HEK293 (cell line): ENCODE results near the gene CLN3.

Experiments used
- GLI2 ChIP-seq: fragments of 450-650 bp; formaldehyde crosslinking; IDR thresholded peaks from 2 replicates; pipeline ENCODE4; 2017; ENCODE audit warnings: missing biosample characterization, missing genetic modification characterization, low read depth, borderline replicate concordance
- GLIS1 ChIP-seq: fragments of 450-650 bp; formaldehyde crosslinking; IDR thresholded peaks from 2 replicates; pipeline ENCODE4 v1.5.1; 2016; ENCODE audit warnings: missing biosample characterization, missing genetic modification characterization
- MZF1 ChIP-seq: fragments of 450-650 bp; formaldehyde crosslinking; IDR thresholded peaks from 2 replicates; pipeline ENCODE4 v1.5.1; 2017; ENCODE audit warnings: missing biosample characterization, missing genetic modification characterization, borderline replicate concordance
- PRDM1 ChIP-seq: fragments of 450-650 bp; formaldehyde crosslinking; IDR thresholded peaks from 2 replicates; pipeline ENCODE4; 2016; ENCODE audit warnings: missing biosample characterization, missing genetic modification characterization
- SETDB1 ChIP-seq: IDR thresholded peaks from one replicate; pipeline ENCODE4 v1.6.1; 2017; ENCODE audit warnings: mild to moderate bottlenecking, low read length, moderate library complexity, mixed read lengths; ENCODE audit not compliant: insufficient read length
- TRIM28 ChIP-seq: IDR thresholded peaks from 2 replicates; pipeline ENCODE4 v1.6.1; 2011; ENCODE audit warnings: low read length, control low read depth, borderline replicate concordance
- ZBTB8A ChIP-seq: fragments of 450-650 bp; formaldehyde crosslinking; IDR thresholded peaks from 2 replicates; pipeline ENCODE4 v1.5.1; 2016; ENCODE audit warnings: missing biosample characterization, missing genetic modification characterization
- ZFHX2 ChIP-seq: fragments of 450-650 bp; formaldehyde crosslinking; conservative IDR thresholded peaks from 2 replicates; pipeline ENCODE4 v1.5.1; 2016; ENCODE audit warnings: missing biosample characterization, missing genetic modification characterization
- ZIC2 ChIP-seq: fragments of 450-650 bp; formaldehyde crosslinking; IDR thresholded peaks from 2 replicates; pipeline ENCODE4 v1.5.1; 2016; ENCODE audit warnings: missing biosample characterization, missing genetic modification characterization
- ZNF184 ChIP-seq: fragments of 450-650 bp; IDR thresholded peaks from 2 replicates; pipeline ENCODE4 v1.5.1; 2018; ENCODE audit warnings: missing biosample characterization, mild to moderate bottlenecking, missing genetic modification characterization
- ZNF2 ChIP-seq: fragments of 450-650 bp; formaldehyde crosslinking; IDR thresholded peaks from 2 replicates; pipeline ENCODE4 v1.5.1; 2016; ENCODE audit warnings: missing biosample characterization, missing genetic modification characterization
- ZNF248 ChIP-seq: fragments of 450-650 bp; formaldehyde crosslinking; IDR thresholded peaks from 2 replicates; pipeline ENCODE4 v1.5.1; 2017; ENCODE audit warnings: missing biosample characterization, missing genetic modification characterization
- ZNF266 ChIP-seq: fragments of 450-650 bp; formaldehyde crosslinking; IDR thresholded peaks from 2 replicates; pipeline ENCODE4 v1.5.1; 2016; ENCODE audit warnings: missing biosample characterization, missing genetic modification characterization, low read depth
- ZNF416 ChIP-seq: fragments of 450-650 bp; formaldehyde crosslinking; IDR thresholded peaks from 2 replicates; pipeline ENCODE4 v1.5.1; 2016; ENCODE audit warnings: missing biosample characterization, missing genetic modification characterization
- ZNF433 ChIP-seq: fragments of 450-650 bp; formaldehyde crosslinking; IDR thresholded peaks from 2 replicates; pipeline ENCODE4 v1.5.1; 2016; ENCODE audit warnings: missing biosample characterization, missing genetic modification characterization, low read depth
- ZNF521 ChIP-seq: fragments of 450-650 bp; formaldehyde crosslinking; IDR thresholded peaks from 2 replicates; pipeline ENCODE4 v1.5.1; 2017; ENCODE audit warnings: missing biosample characterization, mild to moderate bottlenecking, missing genetic modification characterization
- ZNF558 ChIP-seq: fragments of 450-650 bp; formaldehyde crosslinking; IDR thresholded peaks from 2 replicates; pipeline ENCODE4 v1.5.1; 2016; ENCODE audit warnings: missing biosample characterization, missing genetic modification characterization
- ZNF561 ChIP-seq: fragments of 450-650 bp; IDR thresholded peaks from 2 replicates; pipeline ENCODE4 v1.5.1; 2018; ENCODE audit warnings: missing biosample characterization, missing genetic modification characterization, borderline replicate concordance
- ZNF571 ChIP-seq: fragments of 450-650 bp; formaldehyde crosslinking; IDR thresholded peaks from 2 replicates; pipeline ENCODE4 v1.5.0; 2017; ENCODE audit warnings: missing biosample characterization, missing genetic modification characterization
- ZNF600 ChIP-seq: fragments of 450-650 bp; formaldehyde crosslinking; IDR thresholded peaks from 2 replicates; pipeline ENCODE4 v1.5.1; 2016; ENCODE audit warnings: missing biosample characterization, missing genetic modification characterization
- ZNF629 ChIP-seq: fragments of 450-650 bp; formaldehyde crosslinking; IDR thresholded peaks from 2 replicates; pipeline ENCODE4 v1.5.1; 2017; ENCODE audit warnings: missing biosample characterization, missing genetic modification characterization
- ZNF664 ChIP-seq: fragments of 450-650 bp; formaldehyde crosslinking; IDR thresholded peaks from 2 replicates; pipeline ENCODE4 v1.5.1; 2016; ENCODE audit warnings: missing biosample characterization, missing genetic modification characterization
- TF ChIP-seq, protein P1 (sequence below): fragments of 450-650 bp; formaldehyde crosslinking; IDR thresholded peaks from 2 replicates; pipeline ENCODE4 v1.5.1; 2016; ENCODE audit warnings: missing biosample characterization, missing genetic modification characterization
- TF ChIP-seq, protein P2 (sequence below): fragments of 450-650 bp; formaldehyde crosslinking; IDR thresholded peaks from 2 replicates; pipeline ENCODE4 v1.5.1; 2016; ENCODE audit warnings: missing biosample characterization, missing genetic modification characterization
- TF ChIP-seq, protein P3 (sequence below): fragments of 450-650 bp; formaldehyde crosslinking; IDR thresholded peaks from 2 replicates; pipeline ENCODE4 v1.5.1; 2016; ENCODE audit warnings: missing biosample characterization, missing genetic modification characterization
- TF ChIP-seq, protein P4 (sequence below): fragments of 450-650 bp; formaldehyde crosslinking; IDR thresholded peaks from 2 replicates; pipeline ENCODE4 v1.5.1; 2016; ENCODE audit warnings: missing biosample characterization, missing genetic modification characterization
- TF ChIP-seq, protein P5 (sequence below): fragments of 450-650 bp; formaldehyde crosslinking; IDR thresholded peaks from 2 replicates; pipeline ENCODE4 v1.5.1; 2016; ENCODE audit warnings: missing biosample characterization, missing genetic modification characterization
- TF ChIP-seq, protein P6 (sequence below): fragments of 450-650 bp; IDR thresholded peaks from 2 replicates; pipeline ENCODE4 v1.5.1; 2018; ENCODE audit warnings: missing biosample characterization, mild to moderate bottlenecking, missing genetic modification characterization
- TF ChIP-seq, protein P7 (sequence below): fragments of 450-650 bp; formaldehyde crosslinking; IDR thresholded peaks from 2 replicates; pipeline ENCODE4 v1.5.1; 2016; ENCODE audit warnings: missing biosample characterization, missing genetic modification characterization

CLN3 gene

DNA sequence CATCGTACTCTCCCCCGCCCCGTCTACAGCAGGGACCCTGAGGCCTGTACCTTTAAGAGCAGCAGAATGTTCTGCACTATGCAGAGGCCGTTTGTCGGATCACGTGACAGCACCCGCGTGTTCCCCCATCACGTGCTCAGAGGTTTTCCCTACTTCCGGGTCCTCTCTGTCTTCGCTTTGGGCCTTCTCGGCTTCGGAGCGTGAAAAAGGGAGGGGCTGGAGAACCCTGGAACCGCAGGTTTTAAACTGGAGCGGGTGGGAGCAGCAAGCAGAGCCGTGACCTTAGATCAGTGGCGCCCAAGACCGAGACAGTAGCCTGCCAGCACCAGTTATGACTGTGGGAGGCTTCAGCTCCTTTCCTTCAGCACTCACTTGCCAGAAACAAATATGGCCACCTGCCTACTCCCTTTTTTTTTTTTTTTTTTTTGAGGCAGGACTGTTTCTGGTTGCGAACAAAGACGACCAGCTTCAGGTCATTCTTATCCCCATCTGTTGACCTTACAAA is at the start of gene CLN3 (continued):
- TF ChIP-seq TRIM28 (peak; percentile 41; the same call in 1 of the 2 replicates), ZNF558 (tag by site-specific recombination) (no peak), MZF1 (tag by site-specific recombination) (no peak), ZNF561 (tag by site-specific recombination) (no peak; the same call in 1 of the 2 replicates), ZNF521 (tag by site-specific recombination) (no peak), ZNF433 (peak; percentile 22; the same call in 1 of the 2 replicates), PRDM1 (peak; percentile 29; the same call in 1 of the 2 replicates), ZBTB8A (tag by site-specific recombination) (peak; percentile 57), ZNF629 (tag by site-specific recombination) (peak; percentile 69), ZNF266 (tag by site-specific recombination) (no peak), ZNF664 (tag by site-specific recombination) (peak; percentile 33; the same call in 1 of the 2 replicates), SETDB1 (no peak), GLIS1 (tag by site-specific recombination) (no peak; the same call in 1 of the 2 replicates), ZNF248 (no peak), ZNF416 (tag by site-specific recombination) (no peak), ZIC2 (tag by site-specific recombination) (no peak), GLI2 (tag by site-specific recombination) (no peak; the same call in 1 of the 2 replicates), ZNF571 (tag by site-specific recombination) (no peak), ZNF184 (no peak), ZNF2 (tag by site-specific recombination) (peak; percentile 89), ZNF600 (tag by site-specific recombination) (peak; percentile 97), ZFHX2 (0 out of 2 replicates have a peak, but pooled peaks have one; percentile 19)
- TF ChIP-seq, protein P1, sequence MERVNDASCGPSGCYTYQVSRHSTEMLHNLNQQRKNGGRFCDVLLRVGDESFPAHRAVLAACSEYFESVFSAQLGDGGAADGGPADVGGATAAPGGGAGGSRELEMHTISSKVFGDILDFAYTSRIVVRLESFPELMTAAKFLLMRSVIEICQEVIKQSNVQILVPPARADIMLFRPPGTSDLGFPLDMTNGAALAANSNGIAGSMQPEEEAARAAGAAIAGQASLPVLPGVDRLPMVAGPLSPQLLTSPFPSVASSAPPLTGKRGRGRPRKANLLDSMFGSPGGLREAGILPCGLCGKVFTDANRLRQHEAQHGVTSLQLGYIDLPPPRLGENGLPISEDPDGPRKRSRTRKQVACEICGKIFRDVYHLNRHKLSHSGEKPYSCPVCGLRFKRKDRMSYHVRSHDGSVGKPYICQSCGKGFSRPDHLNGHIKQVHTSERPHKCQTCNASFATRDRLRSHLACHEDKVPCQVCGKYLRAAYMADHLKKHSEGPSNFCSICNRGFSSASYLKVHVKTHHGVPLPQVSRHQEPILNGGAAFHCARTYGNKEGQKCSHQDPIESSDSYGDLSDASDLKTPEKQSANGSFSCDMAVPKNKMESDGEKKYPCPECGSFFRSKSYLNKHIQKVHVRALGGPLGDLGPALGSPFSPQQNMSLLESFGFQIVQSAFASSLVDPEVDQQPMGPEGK (tag by site-specific recombination) = peak; percentile 31; the same call in 1 of the 2 replicates
- TF ChIP-seq, protein P2, sequence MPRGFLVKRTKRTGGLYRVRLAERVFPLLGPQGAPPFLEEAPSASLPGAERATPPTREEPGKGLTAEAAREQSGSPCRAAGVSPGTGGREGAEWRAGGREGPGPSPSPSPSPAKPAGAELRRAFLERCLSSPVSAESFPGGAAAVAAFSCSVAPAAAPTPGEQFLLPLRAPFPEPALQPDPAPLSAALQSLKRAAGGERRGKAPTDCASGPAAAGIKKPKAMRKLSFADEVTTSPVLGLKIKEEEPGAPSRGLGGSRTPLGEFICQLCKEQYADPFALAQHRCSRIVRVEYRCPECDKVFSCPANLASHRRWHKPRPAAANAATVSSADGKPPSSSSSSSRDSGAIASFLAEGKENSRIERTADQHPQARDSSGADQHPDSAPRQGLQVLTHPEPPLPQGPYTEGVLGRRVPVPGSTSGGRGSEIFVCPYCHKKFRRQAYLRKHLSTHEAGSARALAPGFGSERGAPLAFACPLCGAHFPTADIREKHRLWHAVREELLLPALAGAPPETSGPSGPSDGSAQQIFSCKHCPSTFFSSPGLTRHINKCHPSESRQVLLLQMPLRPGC (tag by site-specific recombination) = peak; percentile 74
- TF ChIP-seq, protein P3, sequence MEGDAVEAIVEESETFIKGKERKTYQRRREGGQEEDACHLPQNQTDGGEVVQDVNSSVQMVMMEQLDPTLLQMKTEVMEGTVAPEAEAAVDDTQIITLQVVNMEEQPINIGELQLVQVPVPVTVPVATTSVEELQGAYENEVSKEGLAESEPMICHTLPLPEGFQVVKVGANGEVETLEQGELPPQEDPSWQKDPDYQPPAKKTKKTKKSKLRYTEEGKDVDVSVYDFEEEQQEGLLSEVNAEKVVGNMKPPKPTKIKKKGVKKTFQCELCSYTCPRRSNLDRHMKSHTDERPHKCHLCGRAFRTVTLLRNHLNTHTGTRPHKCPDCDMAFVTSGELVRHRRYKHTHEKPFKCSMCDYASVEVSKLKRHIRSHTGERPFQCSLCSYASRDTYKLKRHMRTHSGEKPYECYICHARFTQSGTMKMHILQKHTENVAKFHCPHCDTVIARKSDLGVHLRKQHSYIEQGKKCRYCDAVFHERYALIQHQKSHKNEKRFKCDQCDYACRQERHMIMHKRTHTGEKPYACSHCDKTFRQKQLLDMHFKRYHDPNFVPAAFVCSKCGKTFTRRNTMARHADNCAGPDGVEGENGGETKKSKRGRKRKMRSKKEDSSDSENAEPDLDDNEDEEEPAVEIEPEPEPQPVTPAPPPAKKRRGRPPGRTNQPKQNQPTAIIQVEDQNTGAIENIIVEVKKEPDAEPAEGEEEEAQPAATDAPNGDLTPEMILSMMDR (tag by site-specific recombination) = no peak
- TF ChIP-seq, protein P4, sequence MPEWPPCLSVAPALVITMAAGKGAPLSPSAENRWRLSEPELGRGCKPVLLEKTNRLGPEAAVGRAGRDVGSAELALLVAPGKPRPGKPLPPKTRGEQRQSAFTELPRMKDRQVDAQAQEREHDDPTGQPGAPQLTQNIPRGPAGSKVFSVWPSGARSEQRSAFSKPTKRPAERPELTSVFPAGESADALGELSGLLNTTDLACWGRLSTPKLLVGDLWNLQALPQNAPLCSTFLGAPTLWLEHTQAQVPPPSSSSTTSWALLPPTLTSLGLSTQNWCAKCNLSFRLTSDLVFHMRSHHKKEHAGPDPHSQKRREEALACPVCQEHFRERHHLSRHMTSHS (tag by site-specific recombination) = no peak
- TF ChIP-seq, protein P5, sequence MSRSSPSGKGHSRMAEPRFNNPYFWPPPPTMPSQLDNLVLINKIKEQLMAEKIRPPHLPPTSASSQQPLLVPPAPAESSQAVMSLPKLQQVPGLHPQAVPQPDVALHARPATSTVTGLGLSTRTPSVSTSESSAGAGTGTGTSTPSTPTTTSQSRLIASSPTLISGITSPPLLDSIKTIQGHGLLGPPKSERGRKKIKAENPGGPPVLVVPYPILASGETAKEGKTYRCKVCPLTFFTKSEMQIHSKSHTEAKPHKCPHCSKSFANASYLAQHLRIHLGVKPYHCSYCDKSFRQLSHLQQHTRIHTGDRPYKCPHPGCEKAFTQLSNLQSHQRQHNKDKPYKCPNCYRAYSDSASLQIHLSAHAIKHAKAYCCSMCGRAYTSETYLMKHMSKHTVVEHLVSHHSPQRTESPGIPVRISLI (tag by site-specific recombination) = peak; percentile 99
- TF ChIP-seq, protein P6, sequence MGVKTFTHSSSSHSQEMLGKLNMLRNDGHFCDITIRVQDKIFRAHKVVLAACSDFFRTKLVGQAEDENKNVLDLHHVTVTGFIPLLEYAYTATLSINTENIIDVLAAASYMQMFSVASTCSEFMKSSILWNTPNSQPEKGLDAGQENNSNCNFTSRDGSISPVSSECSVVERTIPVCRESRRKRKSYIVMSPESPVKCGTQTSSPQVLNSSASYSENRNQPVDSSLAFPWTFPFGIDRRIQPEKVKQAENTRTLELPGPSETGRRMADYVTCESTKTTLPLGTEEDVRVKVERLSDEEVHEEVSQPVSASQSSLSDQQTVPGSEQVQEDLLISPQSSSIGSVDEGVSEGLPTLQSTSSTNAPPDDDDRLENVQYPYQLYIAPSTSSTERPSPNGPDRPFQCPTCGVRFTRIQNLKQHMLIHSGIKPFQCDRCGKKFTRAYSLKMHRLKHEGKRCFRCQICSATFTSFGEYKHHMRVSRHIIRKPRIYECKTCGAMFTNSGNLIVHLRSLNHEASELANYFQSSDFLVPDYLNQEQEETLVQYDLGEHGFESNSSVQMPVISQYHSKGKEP = no peak; the same call in 1 of the 2 replicates
- TF ChIP-seq, protein P7, sequence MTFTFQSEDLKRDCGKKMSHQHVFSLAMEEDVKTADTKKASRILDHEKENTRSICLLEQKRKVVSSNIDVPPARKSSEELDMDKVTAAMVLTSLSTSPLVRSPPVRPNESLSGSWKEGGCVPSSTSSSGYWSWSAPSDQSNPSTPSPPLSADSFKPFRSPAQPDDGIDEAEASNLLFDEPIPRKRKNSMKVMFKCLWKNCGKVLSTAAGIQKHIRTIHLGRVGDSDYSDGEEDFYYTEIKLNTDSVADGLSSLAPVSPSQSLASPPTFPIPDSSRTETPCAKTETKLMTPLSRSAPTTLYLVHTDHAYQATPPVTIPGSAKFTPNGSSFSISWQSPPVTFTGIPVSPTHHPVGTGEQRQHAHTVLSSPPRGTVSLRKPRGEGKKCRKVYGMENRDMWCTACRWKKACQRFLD (tag by site-specific recombination) = no peak
